HTR-8/SVneo (cell line): ENCODE results near the gene FOXJ3.

Experiments used
- DNase-seq: peaks from one replicate; pipeline ENCODE4 v3.0.0; 2011; ENCODE audit warnings: low spot score, mixed read lengths; ENCODE audit not compliant: insufficient read length
- FAIRE-seq: peaks from 2 replicates; lab custom pipeline; 2011; peaks lifted over from hg19 to GRCh38; lab: Jason Lieb, UNC

FOXJ3 gene

GRCh38 chr1:42313970-42314369 lies 21.1 kb downstream of the FOXJ3 start:
- DNase-seq = no peak
- FAIRE-seq = no peak

- DNase-seq = no peak
These were observed 22.3 kb downstream of the FOXJ3 start for GRCh38 chr1:42312576-42313212.

GRCh38 chr1:42311897-42312296 lies 23.1 kb downstream of the FOXJ3 start:
- DNase-seq (no peak), FAIRE-seq (no peak)

More at GRCh38 chr1:42312576-42313212, 22.3 kb downstream of the FOXJ3 start:
- FAIRE-seq = no peak

GRCh38 chr1:42311138-42311537 lies 23.9 kb downstream of the FOXJ3 start:
- FAIRE-seq = no peak
- DNase-seq = no peak

- DNase-seq (no peak), FAIRE-seq (no peak)
These were observed 28.1 kb downstream of the FOXJ3 start for GRCh38 chr1:42306977-42307376.

- DNase-seq (no peak), FAIRE-seq (no peak)
These were observed 29.4 kb downstream of the FOXJ3 start for GRCh38 chr1:42305639-42306038.

- no peak for DNase-seq
- FAIRE-seq = no peak
These were observed 33.0 kb downstream of the FOXJ3 start for GRCh38 chr1:42302034-42302433.

- FAIRE-seq (no peak), DNase-seq (no peak)
These were observed 36.5 kb downstream of the FOXJ3 start for GRCh38 chr1:42298520-42298919.

GRCh38 chr1:42295816-42296215 lies 39.2 kb downstream of the FOXJ3 start:
- DNase-seq (no peak), FAIRE-seq (no peak)

GRCh38 chr1:42290130-42290529 lies 44.9 kb downstream of the FOXJ3 start:
- FAIRE-seq (no peak), DNase-seq (no peak)

GRCh38 chr1:42288311-42288985 lies 46.6 kb downstream of the FOXJ3 start:
- DNase-seq (no peak), FAIRE-seq (no peak)

GRCh38 chr1:42282867-42283583 lies 52.0 kb downstream of the FOXJ3 start:
- DNase-seq = no peak
- FAIRE-seq = no peak

- DNase-seq (no peak), FAIRE-seq (no peak)
These were observed 52.9 kb downstream of the FOXJ3 start for GRCh38 chr1:42282024-42282579.

GRCh38 chr1:42280821-42281220 lies 54.2 kb downstream of the FOXJ3 start:
- no peak for FAIRE-seq
- DNase-seq = no peak

- FAIRE-seq = no peak
- no peak for DNase-seq
These were observed 56.0 kb downstream of the FOXJ3 start for GRCh38 chr1:42279055-42279454.

- DNase-seq = no peak
- no peak for FAIRE-seq
These were observed 62.1 kb downstream of the FOXJ3 start for GRCh38 chr1:42272920-42273319.

GRCh38 chr1:42267904-42268303 lies 67.1 kb downstream of the FOXJ3 start:
- FAIRE-seq = no peak
- DNase-seq = no peak

GRCh38 chr1:42266253-42267135 lies 68.5 kb downstream of the FOXJ3 start:
- FAIRE-seq (no peak), DNase-seq (no peak)

GRCh38 chr1:42264511-42265190 lies 70.4 kb downstream of the FOXJ3 start:
- FAIRE-seq (no peak), DNase-seq (no peak)

GRCh38 chr1:42263019-42263418 lies 72.0 kb downstream of the FOXJ3 start:
- FAIRE-seq (no peak), DNase-seq (no peak)
